Neural cell (in vitro differentiated cells): ENCODE results near the gene LRMDA.

Experiments
- CTCF ChIP-seq: fragments of 450-650 bp; IDR thresholded peaks from 2 replicates; pipeline ENCODE4 v1.5.1; 2014; ENCODE audit warnings: antibody characterized with exemption, mild to moderate bottlenecking, moderate library complexity; ENCODE audit not compliant: poor library complexity, severe bottlenecking
- EP300 ChIP-seq: fragments of 450-650 bp; conservative IDR thresholded peaks from 2 replicates; pipeline ENCODE4 v1.6.1; 2014; ENCODE audit warnings: antibody characterized with exemption, mild to moderate bottlenecking, moderate library complexity; ENCODE audit not compliant: poor library complexity, severe bottlenecking
- EZH2 ChIP-seq: fragments of 200-600, 300-800 bp; shearing (Covaris generic), sonication (generic); IDR thresholded peaks from 2 replicates; pipeline ENCODE4 v1.6.1; 2014; ENCODE audit warnings: antibody characterized with exemption, low read length, borderline replicate concordance, mild to moderate bottlenecking; ENCODE audit not compliant: insufficient read depth, poor library complexity, severe bottlenecking
- MXI1 ChIP-seq: fragments of 450-650 bp; conservative IDR thresholded peaks from 2 replicates; pipeline ENCODE4 v1.6.1; 2014; ENCODE audit warnings: antibody characterized with exemption, mild to moderate bottlenecking; ENCODE audit not compliant: poor library complexity, severe bottlenecking
- POLR2AphosphoS5 ChIP-seq: IDR thresholded peaks from 2 replicates; pipeline ENCODE4 v1.6.1; 2012
- RAD21 ChIP-seq: fragments of 450-650 bp; conservative IDR thresholded peaks from 2 replicates; pipeline ENCODE4 v1.6.1; 2014; ENCODE audit warnings: antibody characterized with exemption, mild to moderate bottlenecking, moderate library complexity
- SMC3 ChIP-seq: fragments of 450-650 bp; conservative IDR thresholded peaks from 2 replicates; pipeline ENCODE4 v1.6.1; 2014; ENCODE audit warnings: antibody characterized with exemption, mild to moderate bottlenecking, moderate library complexity; ENCODE audit not compliant: poor library complexity
- TAF1 ChIP-seq: IDR thresholded peaks from 2 replicates; pipeline ENCODE4 v1.6.1; 2012; ENCODE audit warnings: low read depth
- TF ChIP-seq, protein P1 (sequence below): IDR thresholded peaks from 2 replicates; pipeline ENCODE4 v1.6.1; 2012; ENCODE audit warnings: borderline replicate concordance

DNA sequence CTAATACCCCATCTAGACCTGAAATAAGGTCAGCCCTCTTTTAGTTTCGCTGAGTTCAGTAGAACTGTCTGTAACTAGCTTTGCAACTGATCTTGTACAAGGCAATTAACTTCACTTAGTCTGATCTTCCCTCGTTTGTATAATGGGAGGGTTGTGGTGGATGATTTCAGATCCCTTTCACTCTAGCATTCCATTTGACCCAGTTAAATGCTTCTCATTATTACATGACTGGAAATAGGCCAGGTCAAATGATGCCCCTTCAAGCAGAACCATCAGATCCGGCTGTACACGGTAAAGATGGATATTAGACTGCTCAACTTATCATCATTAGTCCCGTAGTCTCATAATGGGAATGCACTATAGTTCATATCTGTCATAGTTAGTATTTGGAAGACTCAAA, 1009.0 kb downstream of the LRMDA start:
- TF ChIP-seq RAD21 (no peak), CTCF (no peak), MXI1 (no peak), EP300 (no peak), POLR2AphosphoS5 (no peak), EZH2 (no peak), TAF1 (no peak), SMC3 (no peak)
- TF ChIP-seq, protein P1, sequence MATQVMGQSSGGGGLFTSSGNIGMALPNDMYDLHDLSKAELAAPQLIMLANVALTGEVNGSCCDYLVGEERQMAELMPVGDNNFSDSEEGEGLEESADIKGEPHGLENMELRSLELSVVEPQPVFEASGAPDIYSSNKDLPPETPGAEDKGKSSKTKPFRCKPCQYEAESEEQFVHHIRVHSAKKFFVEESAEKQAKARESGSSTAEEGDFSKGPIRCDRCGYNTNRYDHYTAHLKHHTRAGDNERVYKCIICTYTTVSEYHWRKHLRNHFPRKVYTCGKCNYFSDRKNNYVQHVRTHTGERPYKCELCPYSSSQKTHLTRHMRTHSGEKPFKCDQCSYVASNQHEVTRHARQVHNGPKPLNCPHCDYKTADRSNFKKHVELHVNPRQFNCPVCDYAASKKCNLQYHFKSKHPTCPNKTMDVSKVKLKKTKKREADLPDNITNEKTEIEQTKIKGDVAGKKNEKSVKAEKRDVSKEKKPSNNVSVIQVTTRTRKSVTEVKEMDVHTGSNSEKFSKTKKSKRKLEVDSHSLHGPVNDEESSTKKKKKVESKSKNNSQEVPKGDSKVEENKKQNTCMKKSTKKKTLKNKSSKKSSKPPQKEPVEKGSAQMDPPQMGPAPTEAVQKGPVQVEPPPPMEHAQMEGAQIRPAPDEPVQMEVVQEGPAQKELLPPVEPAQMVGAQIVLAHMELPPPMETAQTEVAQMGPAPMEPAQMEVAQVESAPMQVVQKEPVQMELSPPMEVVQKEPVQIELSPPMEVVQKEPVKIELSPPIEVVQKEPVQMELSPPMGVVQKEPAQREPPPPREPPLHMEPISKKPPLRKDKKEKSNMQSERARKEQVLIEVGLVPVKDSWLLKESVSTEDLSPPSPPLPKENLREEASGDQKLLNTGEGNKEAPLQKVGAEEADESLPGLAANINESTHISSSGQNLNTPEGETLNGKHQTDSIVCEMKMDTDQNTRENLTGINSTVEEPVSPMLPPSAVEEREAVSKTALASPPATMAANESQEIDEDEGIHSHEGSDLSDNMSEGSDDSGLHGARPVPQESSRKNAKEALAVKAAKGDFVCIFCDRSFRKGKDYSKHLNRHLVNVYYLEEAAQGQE: no peak
